IMR-90 (cell line): ENCODE measurements around the gene ISM2. TPM values are rescaled to one million over a fixed set of nuclear protein-coding genes. Genes with fewer than 3 reads are reported as not detected.
A peak's percentile ranks its signal among the peaks of the same experiment; 100 is the strongest.

Source experiments
- ATAC-seq: fragments of 200-7000 bp; cut with Tn5 transposase; 2 replicates; pipeline ENCODE4 v1.9.1; 2020; ENCODE audit warnings: low read depth, mild to moderate bottlenecking, moderate library complexity
- BruUV-seq: library from RNA; stranded (reverse); fragments of 400-500 nt; replicated peaks from 2 replicates; lab custom pipeline; 2021; lab: Mats Ljungman, UMichigan
- CTCF ChIA-PET: fragments of 300-600 bp; formaldehyde crosslinking; extraction: SDS; loops from one replicate; lab custom pipeline; 2021; ENCODE audit warnings: antibody characterized with exemption; lab: Yijun Ruan, JAX
- POLR2A ChIA-PET: fragments of 300-600 bp; sonication (Branson Sonifier 250); formaldehyde crosslinking; loops from one replicate; lab custom pipeline; 2022; ENCODE audit warnings: antibody characterized with exemption; ENCODE audit not compliant: unreplicated experiment; lab: Charles Lee
- DNase-seq: peaks from one replicate; pipeline ENCODE4 v3.0.0; 2013
- H2AFZ ChIP-seq: replicated peaks from 2 replicates; pipeline ENCODE3; 2013; ENCODE audit warnings: low read length, mild to moderate bottlenecking; ENCODE audit not compliant: poor library complexity
- H2AK5ac ChIP-seq: 2 replicates; pipeline ENCODE4 v1.6.1; 2013; ENCODE audit warnings: low read depth, low read length, inconsistent platforms
- H2AK9ac ChIP-seq: replicated peaks from 2 replicates; pipeline ENCODE3; 2013; ENCODE audit warnings: mild to moderate bottlenecking, low read depth, low read length, moderate library complexity; ENCODE audit not compliant: poor library complexity
- H2BK120ac ChIP-seq: 2 replicates; pipeline ENCODE4 v1.6.1; 2013; ENCODE audit warnings: low read depth, low read length, inconsistent platforms
- H2BK15ac ChIP-seq: 3 replicates; pipeline ENCODE4 v1.6.1; 2013; ENCODE audit warnings: low read depth, low read length, inconsistent platforms
- H2BK20ac ChIP-seq: 2 replicates; pipeline ENCODE4 v1.6.1; 2013; ENCODE audit warnings: low read depth, mild to moderate bottlenecking, inconsistent platforms, low read length, moderate library complexity
- H2BK5ac ChIP-seq: 2 replicates; pipeline ENCODE4 v1.6.1; 2013; ENCODE audit warnings: mild to moderate bottlenecking, low read depth, low read length, inconsistent platforms; ENCODE audit not compliant: poor library complexity, severe bottlenecking
- H3K14ac ChIP-seq: replicated peaks from 2 replicates; pipeline ENCODE4 v1.6.1; 2013; ENCODE audit warnings: low read depth, low read length, inconsistent platforms
- H3K18ac ChIP-seq: 2 replicates; pipeline ENCODE4 v1.6.1; 2013; ENCODE audit warnings: low read depth, low read length, control low read depth
- H3K23ac ChIP-seq: 2 replicates; pipeline ENCODE4 v1.6.1; 2013; ENCODE audit warnings: low read depth, low read length, inconsistent platforms
- H3K27ac ChIP-seq: 2 replicates; pipeline ENCODE4 v1.5.1; 2013; ENCODE audit warnings: mild to moderate bottlenecking, control low read depth, low read length; ENCODE audit not compliant: insufficient read depth
- H3K27me3 ChIP-seq: 2 replicates; pipeline ENCODE4 v1.6.1; 2013; ENCODE audit warnings: low read length; ENCODE audit not compliant: control insufficient read depth, insufficient read depth
- H3K36me3 ChIP-seq: 2 replicates; pipeline ENCODE4 v1.6.1; 2013; ENCODE audit warnings: low read length, mixed read lengths; ENCODE audit not compliant: control insufficient read depth, insufficient read depth
- H3K4ac ChIP-seq: 2 replicates; pipeline ENCODE4 v1.6.1; 2013; ENCODE audit warnings: low read depth, low read length, inconsistent platforms
- H3K4me1 ChIP-seq: 2 replicates; pipeline ENCODE4 v1.6.1; 2013; ENCODE audit warnings: low read length, mixed read lengths; ENCODE audit not compliant: control insufficient read depth, insufficient read depth
- H3K4me2 ChIP-seq: 2 replicates; pipeline ENCODE4 v1.6.1; 2013; ENCODE audit warnings: low read depth, mild to moderate bottlenecking, control low read depth, low read length, moderate library complexity
- H3K4me3 ChIP-seq: 2 replicates; pipeline ENCODE4 v1.5.1; 2013; ENCODE audit warnings: low read depth, mild to moderate bottlenecking, control low read depth, low read length, moderate library complexity; ENCODE audit not compliant: insufficient read depth
- H3K56ac ChIP-seq: 2 replicates; pipeline ENCODE4 v1.6.1; 2013; ENCODE audit warnings: low read length, inconsistent platforms; ENCODE audit not compliant: insufficient read depth; ENCODE audit errors: extremely low read depth
- H3K79me1 ChIP-seq, 2 experiments: 2 replicates each; pipeline ENCODE4 v1.6.1; 2013; ENCODE audit warnings: low read length in 2 of 2, inconsistent platforms in 1 of 2, low read depth in 1 of 2
- H3K9ac ChIP-seq: 2 replicates; pipeline ENCODE4 v1.6.1; 2013; ENCODE audit warnings: low read depth, low read length, control low read depth
- H3K9me1 ChIP-seq: 2 replicates; pipeline ENCODE4 v1.6.1; 2013; ENCODE audit warnings: low read length, inconsistent platforms; ENCODE audit not compliant: insufficient read depth
- H3K9me3 ChIP-seq: 2 replicates; pipeline ENCODE4 v1.6.1; 2013; ENCODE audit warnings: low read length; ENCODE audit not compliant: control insufficient read depth, insufficient read depth
- H4K20me1 ChIP-seq: 2 replicates; pipeline ENCODE4 v1.6.1; 2013; ENCODE audit warnings: low read length, inconsistent platforms; ENCODE audit not compliant: insufficient read depth
- H4K5ac ChIP-seq: 2 replicates; pipeline ENCODE4 v1.6.1; 2013; ENCODE audit warnings: mild to moderate bottlenecking, low read depth, low read length, control low read depth
- H4K8ac ChIP-seq, 2 experiments: 2 replicates each; pipeline ENCODE4 v1.6.1; 2013; ENCODE audit warnings: low read depth in 2 of 2, low read length in 2 of 2, control low read depth in 1 of 2, inconsistent platforms in 1 of 2
- H4K91ac ChIP-seq: 2 replicates; pipeline ENCODE4 v1.6.1; 2013; ENCODE audit warnings: low read depth, low read length, inconsistent platforms; ENCODE audit not compliant: insufficient read depth
- CHD1 ChIP-seq: IDR thresholded peaks from 2 replicates; pipeline ENCODE4 v1.6.1; 2012; ENCODE audit warnings: low read depth, low read length, improper control_type of control experiment
- CTCF ChIP-seq: conservative IDR thresholded peaks from 2 replicates; pipeline ENCODE4 v1.5.1; 2012; ENCODE audit warnings: mild to moderate bottlenecking, low read depth, low read length, improper control_type of control experiment
- ELK1 ChIP-seq: fragments of 150-350 bp; IDR thresholded peaks from 2 replicates; pipeline ENCODE4 v1.6.1; 2016; ENCODE audit warnings: low read depth, mild to moderate bottlenecking, low read length, moderate library complexity, borderline replicate concordance
- MXI1 ChIP-seq: IDR thresholded peaks from 2 replicates; pipeline ENCODE4 v1.6.1; 2012; ENCODE audit warnings: low read depth, mild to moderate bottlenecking, low read length, moderate library complexity, borderline replicate concordance
- POLR2A ChIP-seq: IDR thresholded peaks from 2 replicates; pipeline ENCODE4 v1.6.1; 2012; ENCODE audit warnings: mild to moderate bottlenecking, low read depth, low read length
- RCOR1 ChIP-seq: IDR thresholded peaks from 2 replicates; pipeline ENCODE4 v1.6.1; 2012; ENCODE audit warnings: mild to moderate bottlenecking, low read length, improper control_type of control experiment; ENCODE audit not compliant: insufficient replicate concordance
- RFX5 ChIP-seq: IDR thresholded peaks from 2 replicates; pipeline ENCODE4 v1.8.0; 2012; ENCODE audit warnings: low read depth, mild to moderate bottlenecking, low read length, moderate library complexity
- USF2 ChIP-seq: fragments of 150-350 bp; IDR thresholded peaks from 2 replicates; pipeline ENCODE4 v1.6.1; 2017; ENCODE audit warnings: mild to moderate bottlenecking, antibody characterized with exemption, low read length, low read depth
- WGBS, 2 experiments: methylation state at CpG; one replicate each; pipeline versions ENCODE4 v1.1.5 to v1.1.7; 2013; ENCODE audit warnings: missing lambda C conversion rate in 2 of 2; ENCODE audit not compliant: insufficient read length in 1 of 2; ENCODE audit errors: extremely low coverage in 2 of 2; 5-methylcytosine and 5-hydroxymethylcytosine counted together
- dilution Hi-C: fragments of 300-500 bp; cut with HindIII; formaldehyde crosslinking; loops from one replicate; pipeline ENCODE4 v1.14.3; 2018; ENCODE audit warnings: low sequenced_read_pairs; ENCODE audit not compliant: unreplicated experiment
- in situ Hi-C: fragments of 300-500 bp; cut with MboI; formaldehyde crosslinking; loops from 3 replicates; pipeline ENCODE4 v1.14.3; 2019; ENCODE audit warnings: low sequenced_read_pairs, inconsistent platforms, mixed read lengths
- intact Hi-C: fragments of 100-400 bp; cut with micrococcal nuclease; formaldehyde crosslinking; loops from 2 replicates; pipeline ENCODE4 v1.10.0; 2022
- polyA plus RNA-seq, 3 experiments: library from polyadenylated mRNA; depleted of rRNA; stranded (reverse); fragments of >200 nt; gene quantifications; 2 replicates each; pipeline ENCODE4 v1.2.3, GENCODE V29; 2012; ENCODE audit warnings: low replicate concordance in 1 of 3
- total RNA-seq: library from RNA; depleted of rRNA; stranded (reverse); fragments of >200 nt; gene quantifications from 2 replicates; pipeline ENCODE4 v1.2.3, GENCODE V29; 2012

The ISM2 gene
- total and polyA plus RNA-seq, 2 of the 4 experiments (the other 2 are of a cell fraction): under 0.01 to 0.12 TPM

GRCh38 chr14:77474479-77475177 lies 24.0 kb downstream of the ISM2 start:
- Histone ChIP-seq H3K79me1 (no peaks in the 10 kb centered on the region), H3K36me3 (peaks cover under 1% of the 10 kb centered on the region; the same call in 1 of the 2 replicates), H2AK5ac (no peak overlapping the region), H3K4ac (no peak overlapping the region), H3K27ac (no peak overlapping the region), H3K9ac (no peak overlapping the region), H2AK9ac (peak overlapping the region; percentile 70), H3K4me3 (no peak overlapping the region), H3K4me2 (no peak overlapping the region), H3K27me3 (peaks cover 19% of the 10 kb centered on the region), H4K91ac (no peak overlapping the region), H3K56ac (no peak overlapping the region), H4K8ac (no peak overlapping the region), H3K9me1 (no peaks in the 10 kb centered on the region), H2BK120ac (no peak overlapping the region), H2BK5ac (no peak overlapping the region), H3K14ac (no peak overlapping the region), H2BK15ac (no peak overlapping the region), H3K9me3 (no peaks in the 10 kb centered on the region), H2BK20ac (no peak overlapping the region), H3K18ac (no peak overlapping the region), H4K5ac (no peak overlapping the region), H4K20me1 (no peaks in the 10 kb centered on the region; the same call in 1 of the 2 replicates), H2AFZ (no peak overlapping the region), H3K23ac (no peak overlapping the region), H3K4me1 (no peaks in the 10 kb centered on the region)
- POLR2A ChIA-PET: no interaction called here
- in situ Hi-C loops: no loop called here
- CTCF ChIA-PET: interaction anchor here (0.6 kb wide), 1 partner anchor 29 kb away, joined by 4 read pairs; no protein-coding TSS in a partner anchor
- dilution Hi-C loops: no loop called here
- TF ChIP-seq CTCF: no peak
- TF ChIP-seq USF2: no peak
- TF ChIP-seq POLR2A: no peak
- TF ChIP-seq CHD1: no peak
- TF ChIP-seq ELK1: no peak
- no peak for TF ChIP-seq RCOR1
- no peak for TF ChIP-seq MXI1
- no peak for TF ChIP-seq RFX5
- WGBS, 2 experiments: 0% methylated on average over 1 of the region's 9 CpGs; no CpG with 5 or more reads in 1 of the 2 experiments
- ATAC-seq (no peak; the same call in 1 of the 2 replicates), DNase-seq (no peak)
- intact Hi-C loops: no loop called here
- BruUV-seq: no TSS peak
